Mucosa of stomach (tissue), 1 donor: Measurements from ENCODE around the gene HLF.

ENCODE experiments used
- H3K27me3 ChIP-seq: one replicate; pipeline ENCODE4 v1.7.0; 2013; ENCODE audit warnings: mild to moderate bottlenecking, low read length; ENCODE audit not compliant: control insufficient read depth, insufficient read depth
- H3K36me3 ChIP-seq: one replicate; pipeline ENCODE4 v1.7.0; 2013; ENCODE audit warnings: low read length; ENCODE audit not compliant: control insufficient read depth, insufficient read depth
- H3K4me1 ChIP-seq: one replicate; pipeline ENCODE4 v1.7.0; 2013; ENCODE audit warnings: mild to moderate bottlenecking, low read length; ENCODE audit not compliant: control insufficient read depth, insufficient read depth
- H3K4me3 ChIP-seq: one replicate; pipeline ENCODE4 v1.7.0; 2013; ENCODE audit warnings: low read length
- H3K9ac ChIP-seq: one replicate; pipeline ENCODE4 v1.7.0; 2013; ENCODE audit warnings: mild to moderate bottlenecking, low read length, moderate library complexity
- H3K9me3 ChIP-seq: one replicate; pipeline ENCODE4 v1.7.0; 2013; ENCODE audit warnings: mild to moderate bottlenecking, low read length, moderate library complexity; ENCODE audit not compliant: control insufficient read depth
- donor health status: Pancreatic carcinoma.

The HLF gene

DNA sequence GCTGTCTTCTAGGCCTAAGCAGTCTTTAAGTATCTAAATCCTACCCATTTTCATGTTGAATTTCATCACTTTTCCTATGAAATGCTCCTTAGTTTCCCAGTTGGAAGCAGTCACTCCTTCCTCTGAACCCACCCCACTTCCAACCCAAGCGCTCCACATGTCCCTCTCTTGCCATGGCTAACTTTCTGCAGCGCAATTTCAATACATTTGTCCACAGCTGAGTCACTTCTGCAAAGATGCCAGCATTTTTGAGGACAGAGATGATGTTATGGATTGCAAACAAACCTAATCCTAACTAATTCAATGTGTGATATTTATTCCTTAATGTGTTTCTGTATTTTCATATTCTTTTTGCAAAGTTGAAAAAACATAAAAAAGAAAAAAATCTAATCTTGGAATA, 71.7 kb downstream of the HLF start:
- Histone ChIP-seq H3K27me3 (no peaks in the 10 kb centered on the region), H3K36me3 (no peaks in the 10 kb centered on the region), H3K4me3 (no peak overlapping the region), H3K9me3 (no peaks in the 10 kb centered on the region), H3K9ac (no peak overlapping the region), H3K4me1 (no peaks in the 10 kb centered on the region)

GRCh38 chr17:55340176-55340575, 75.4 kb downstream of the HLF start:
- Histone ChIP-seq H3K9me3 (no peaks in the 10 kb centered on the region), H3K4me3 (no peak overlapping the region), H3K4me1 (no peaks in the 10 kb centered on the region), H3K36me3 (no peaks in the 10 kb centered on the region), H3K27me3 (no peaks in the 10 kb centered on the region), H3K9ac (no peak overlapping the region)

- no peaks in the 10 kb centered on the region for H3K9me3 ChIP-seq
- H3K4me1 ChIP-seq = no peaks in the 10 kb centered on the region
These were observed 75.9 kb downstream of the HLF start for GRCh38 chr17:55340686-55341085.

DNA sequence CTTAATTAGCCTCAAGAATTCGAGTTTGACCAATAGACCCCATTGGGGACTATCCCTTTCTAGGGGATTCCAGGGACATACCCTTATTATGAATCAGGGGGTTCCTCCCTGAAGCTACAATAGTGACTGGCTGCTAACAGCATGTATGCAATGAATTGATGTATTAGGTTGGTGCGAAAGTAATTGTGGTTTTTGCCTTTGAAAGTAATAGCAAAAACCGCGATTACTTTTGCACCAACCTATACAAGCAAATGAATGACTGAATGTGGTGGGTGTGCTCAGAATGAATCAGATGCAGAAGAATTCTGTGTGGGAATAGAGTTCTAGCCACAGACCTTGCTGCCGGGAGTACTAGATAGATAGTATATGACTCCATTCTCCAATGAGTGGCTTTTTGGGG, 76.7 kb downstream of the HLF start:
- H3K9me3 ChIP-seq = no peaks in the 10 kb centered on the region
- H3K27me3 ChIP-seq = no peaks in the 10 kb centered on the region
- no peaks in the 10 kb centered on the region for H3K4me1 ChIP-seq
- no peak overlapping the region for H3K4me3 ChIP-seq
- H3K9ac ChIP-seq = no peak overlapping the region
- H3K36me3 ChIP-seq = no peaks in the 10 kb centered on the region

More at GRCh38 chr17:55340686-55341085, 75.9 kb downstream of the HLF start:
- no peak overlapping the region for H3K4me3 ChIP-seq
- no peaks in the 10 kb centered on the region for H3K27me3 ChIP-seq
- H3K9ac ChIP-seq = no peak overlapping the region
- H3K36me3 ChIP-seq = no peaks in the 10 kb centered on the region

- no peak overlapping the region for H3K4me3 ChIP-seq
- no peaks in the 10 kb centered on the region for H3K9me3 ChIP-seq
- no peak overlapping the region for H3K9ac ChIP-seq
These were observed 78.2 kb downstream of the HLF start for GRCh38 chr17:55342800-55343585.

DNA sequence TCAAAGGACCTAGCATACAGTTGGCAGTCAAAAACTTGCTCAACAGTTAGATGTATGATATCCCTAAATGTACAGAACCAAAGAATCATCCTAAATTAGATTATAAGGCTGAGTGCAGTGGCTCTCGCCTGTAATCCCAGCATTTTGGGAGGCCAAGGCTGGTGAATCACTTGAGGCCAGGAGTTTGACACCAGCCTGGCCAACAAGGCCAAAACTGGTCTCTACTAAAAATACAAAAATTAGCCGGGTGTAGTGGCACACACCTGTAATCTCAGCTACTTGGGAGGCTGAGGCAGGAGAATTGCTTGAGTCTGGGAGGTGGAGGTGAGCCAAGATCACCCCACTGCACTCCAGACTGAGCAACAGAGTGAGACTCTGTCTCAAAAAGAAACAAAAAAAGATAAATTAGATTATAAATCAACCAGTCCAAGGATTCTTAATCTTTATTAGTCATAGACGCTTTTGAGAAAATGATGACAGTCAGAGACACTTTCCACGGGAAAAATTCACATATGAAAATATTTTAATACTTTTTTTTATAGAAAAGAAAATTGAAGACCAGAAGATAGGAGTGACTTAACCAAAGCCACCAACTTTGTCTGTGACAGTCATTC, 79.2 kb downstream of the HLF start:
- Histone ChIP-seq H3K4me3 (no peak overlapping the region), H3K27me3 (no peaks in the 10 kb centered on the region), H3K9ac (no peak overlapping the region), H3K9me3 (no peaks in the 10 kb centered on the region), H3K36me3 (no peaks in the 10 kb centered on the region), H3K4me1 (no peaks in the 10 kb centered on the region)

More at GRCh38 chr17:55342800-55343585, 78.2 kb downstream of the HLF start:
- Histone ChIP-seq H3K4me1 (no peaks in the 10 kb centered on the region), H3K36me3 (no peaks in the 10 kb centered on the region), H3K27me3 (no peaks in the 10 kb centered on the region)

DNA sequence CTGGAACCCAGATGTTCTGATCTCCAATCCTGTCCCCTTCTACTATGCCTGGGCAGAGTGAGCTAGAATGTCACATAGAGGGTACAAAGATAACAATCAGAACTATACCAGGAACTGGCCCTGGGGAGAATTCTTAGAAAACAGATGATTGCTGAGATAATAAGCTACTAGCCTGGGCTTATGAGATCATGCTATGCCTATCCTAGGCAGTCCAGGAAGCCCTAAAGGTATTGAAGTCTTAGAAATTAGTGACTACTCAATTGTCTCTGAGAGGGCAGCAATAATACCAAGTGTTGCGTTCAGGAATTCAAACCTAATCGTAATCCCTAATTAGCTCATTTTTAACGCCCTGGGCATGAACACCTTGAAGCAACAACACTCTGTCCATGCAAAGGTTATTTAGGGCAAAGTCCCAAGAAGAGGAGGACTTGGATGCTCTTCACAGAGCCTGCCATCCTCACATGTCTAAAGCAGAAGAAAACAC, 79.8 kb downstream of the HLF start:
- H3K27me3 ChIP-seq = no peaks in the 10 kb centered on the region
- H3K9me3 ChIP-seq = no peaks in the 10 kb centered on the region
- H3K36me3 ChIP-seq = no peaks in the 10 kb centered on the region
- H3K4me3 ChIP-seq = no peak overlapping the region
- H3K4me1 ChIP-seq = no peaks in the 10 kb centered on the region
- no peak overlapping the region for H3K9ac ChIP-seq

DNA sequence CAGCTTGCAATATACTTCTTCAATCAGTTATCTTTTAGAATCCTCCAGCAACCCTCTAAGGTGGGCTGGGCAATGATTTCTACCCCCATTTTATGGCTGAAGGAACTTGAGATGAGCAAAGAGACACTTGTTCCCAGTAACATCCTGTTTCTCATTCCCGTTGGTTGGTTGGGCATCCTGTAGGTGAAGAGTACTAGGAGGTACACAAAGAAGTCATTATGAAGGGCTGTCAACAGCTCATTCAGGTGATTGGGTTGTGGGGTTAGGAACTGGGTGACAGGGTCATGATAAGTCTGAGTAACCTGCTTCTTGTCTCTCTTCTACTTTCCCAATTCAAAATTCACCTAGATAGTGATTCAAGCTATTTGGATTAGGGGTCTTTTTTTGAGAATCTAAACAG, 80.4 kb downstream of the HLF start:
- Histone ChIP-seq H3K36me3 (no peaks in the 10 kb centered on the region), H3K9ac (no peak overlapping the region), H3K27me3 (no peaks in the 10 kb centered on the region), H3K9me3 (no peaks in the 10 kb centered on the region), H3K4me1 (no peaks in the 10 kb centered on the region), H3K4me3 (no peak overlapping the region)

DNA sequence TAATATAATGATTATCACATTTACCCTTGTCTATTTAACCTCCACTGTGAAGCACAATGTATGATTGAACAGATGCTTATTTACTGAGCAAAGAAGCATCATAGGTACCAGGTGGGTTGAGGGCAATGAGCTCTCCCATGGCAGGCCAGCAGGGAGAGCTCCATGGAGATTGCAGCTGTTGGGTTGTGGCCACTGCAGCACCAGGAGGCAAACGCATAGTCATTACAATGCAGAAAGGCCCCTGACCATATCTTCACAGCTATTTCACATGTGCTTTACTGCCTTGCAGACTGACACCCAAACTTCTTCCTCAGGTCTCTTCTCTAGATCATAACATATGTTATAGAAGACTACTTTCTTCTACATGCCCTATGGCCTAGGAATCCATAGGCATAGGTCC, 81.9 kb downstream of the HLF start:
- Histone ChIP-seq H3K9ac (no peak overlapping the region), H3K36me3 (no peaks in the 10 kb centered on the region), H3K4me1 (no peaks in the 10 kb centered on the region), H3K27me3 (no peaks in the 10 kb centered on the region), H3K9me3 (no peaks in the 10 kb centered on the region), H3K4me3 (no peak overlapping the region)

GRCh38 chr17:55347341-55347740, 82.6 kb downstream of the HLF start:
- H3K9me3 ChIP-seq = no peaks in the 10 kb centered on the region
- no peak overlapping the region for H3K4me3 ChIP-seq
- no peaks in the 10 kb centered on the region for H3K36me3 ChIP-seq
- H3K4me1 ChIP-seq = no peaks in the 10 kb centered on the region
- no peaks in the 10 kb centered on the region for H3K27me3 ChIP-seq
- no peak overlapping the region for H3K9ac ChIP-seq

- Histone ChIP-seq H3K36me3 (no peaks in the 10 kb centered on the region), H3K4me1 (no peaks in the 10 kb centered on the region), H3K27me3 (no peaks in the 10 kb centered on the region), H3K9ac (no peak overlapping the region), H3K9me3 (no peaks in the 10 kb centered on the region), H3K4me3 (no peak overlapping the region)
These were observed 84.1 kb downstream of the HLF start for GRCh38 chr17:55348749-55349354.

GRCh38 chr17:55350825-55351205, 86.1 kb downstream of the HLF start:
- Histone ChIP-seq H3K36me3 (no peaks in the 10 kb centered on the region), H3K9me3 (no peaks in the 10 kb centered on the region), H3K4me3 (no peak overlapping the region), H3K4me1 (no peaks in the 10 kb centered on the region), H3K27me3 (no peaks in the 10 kb centered on the region), H3K9ac (no peak overlapping the region)
